Measurements from ENCODE around the gene AXDND1.
"Not testable (repeated sequence)": the region's sequence is repeated elsewhere in the genome, so short reads cannot be mapped to it uniquely, and the experiment has no call there.

AXDND1 gene

GRCh38 chr1:179366093-179366800, 476 bp downstream of the AXDND1 start:
- peak; percentile 19 for DNase-seq (ENCODE audit: low spot score)

GRCh38 chr1:179369751-179370341, 4.1 kb downstream of the AXDND1 start:
- peak; percentile 51 for DNase-seq (ENCODE audit: low spot score)

GRCh38 chr1:179372160-179372559, 6.4 kb downstream of the AXDND1 start:
- no peak for DNase-seq (ENCODE audit: low spot score)

GRCh38 chr1:179376223-179376622, 10.5 kb downstream of the AXDND1 start:
- no peak for DNase-seq (ENCODE audit: low spot score)

GRCh38 chr1:179380299-179380698, 14.5 kb downstream of the AXDND1 start:
- DNase-seq (ENCODE audit: low spot score): no peak

GRCh38 chr1:179384027-179384426, 18.3 kb downstream of the AXDND1 start:
- no peak for DNase-seq (ENCODE audit: low spot score)

- no peak for DNase-seq (ENCODE audit: low spot score)
Observed at GRCh38 chr1:179385510-179385909, 19.7 kb downstream of the AXDND1 start.

- DNase-seq (ENCODE audit: low spot score): no peak
Observed at GRCh38 chr1:179393721-179394120, 27.9 kb downstream of the AXDND1 start.

- not testable (repeated sequence) for DNase-seq (ENCODE audit: low spot score)
Observed at GRCh38 chr1:179399399-179399798, 33.6 kb downstream of the AXDND1 start.

- not testable (repeated sequence) for DNase-seq (ENCODE audit: low spot score)
Observed at GRCh38 chr1:179417760-179418159, 52.0 kb downstream of the AXDND1 start.

- DNase-seq (ENCODE audit: low spot score): not testable (repeated sequence)
Observed at GRCh38 chr1:179418706-179419105, 52.9 kb downstream of the AXDND1 start.

GRCh38 chr1:179424610-179425009, 58.8 kb downstream of the AXDND1 start:
- no peak for DNase-seq (ENCODE audit: low spot score)

GRCh38 chr1:179425186-179425585, 59.4 kb downstream of the AXDND1 start:
- no peak for DNase-seq (ENCODE audit: low spot score)

GRCh38 chr1:179437171-179437570, 71.4 kb downstream of the AXDND1 start:
- DNase-seq (ENCODE audit: low spot score): no peak

GRCh38 chr1:179439646-179440045, 73.9 kb downstream of the AXDND1 start:
- DNase-seq (ENCODE audit: low spot score): not testable (repeated sequence)

GRCh38 chr1:179440301-179440700, 74.5 kb downstream of the AXDND1 start:
- not testable (repeated sequence) for DNase-seq (ENCODE audit: low spot score)

- DNase-seq (ENCODE audit: low spot score): peak; percentile 10
Observed at GRCh38 chr1:179440971-179441370, 75.2 kb downstream of the AXDND1 start.

- peak; percentile 8 for DNase-seq (ENCODE audit: low spot score)
Observed at GRCh38 chr1:179441501-179441900, 75.7 kb downstream of the AXDND1 start.

- DNase-seq (ENCODE audit: low spot score): not testable (repeated sequence)
Observed at GRCh38 chr1:179442846-179443245, 77.1 kb downstream of the AXDND1 start.

- no peak for DNase-seq (ENCODE audit: low spot score)
Observed at GRCh38 chr1:179445593-179445992, 79.8 kb downstream of the AXDND1 start.

- DNase-seq (ENCODE audit: low spot score): peak; percentile 23
Observed at GRCh38 chr1:179447489-179447888, 81.7 kb downstream of the AXDND1 start.

- no peak for DNase-seq (ENCODE audit: low spot score)
Observed at GRCh38 chr1:179448437-179449149, 82.8 kb downstream of the AXDND1 start.

GRCh38 chr1:179459606-179460206, 93.9 kb downstream of the AXDND1 start:
- DNase-seq (ENCODE audit: low spot score): not testable (repeated sequence)
